Measurements from ENCODE around the gene MED29. TPM values are rescaled to one million over a fixed set of nuclear protein-coding genes. Genes with fewer than 3 reads are reported as not detected.

The MED29 gene
- total RNA-seq, 1 donor from 2014 or later, result 25.1 TPM

- no peak for DNase-seq (ENCODE audit: extremely low read depth, low read depth, low spot score)
These were observed 6.5 kb downstream of the MED29 start for GRCh38 chr19:39397360-39398296.

GRCh38 chr19:39398297-39398864, 7.2 kb downstream of the MED29 start:
- no peak for DNase-seq (ENCODE audit: extremely low read depth, low read depth, low spot score)

GRCh38 chr19:39399668-39400050, 8.5 kb downstream of the MED29 start:
- DNase-seq (ENCODE audit: extremely low read depth, low read depth, low spot score), result no peak

GRCh38 chr19:39400061-39400460, 8.9 kb downstream of the MED29 start:
- DNase-seq (ENCODE audit: extremely low read depth, low read depth, low spot score), result no peak

- DNase-seq (ENCODE audit: extremely low read depth, low read depth, low spot score), result no peak
These were observed 9.9 kb downstream of the MED29 start for GRCh38 chr19:39401070-39401548.

- no peak for DNase-seq (ENCODE audit: extremely low read depth, low read depth, low spot score)
These were observed 10.6 kb downstream of the MED29 start for GRCh38 chr19:39401549-39402345.

- no peak for DNase-seq (ENCODE audit: extremely low read depth, low read depth, low spot score)
These were observed 11.4 kb downstream of the MED29 start for GRCh38 chr19:39402346-39403300.

- no peak for DNase-seq (ENCODE audit: extremely low read depth, low read depth, low spot score)
These were observed 12.4 kb downstream of the MED29 start for GRCh38 chr19:39403331-39404312.

- DNase-seq (ENCODE audit: extremely low read depth, low read depth, low spot score), result no peak
These were observed 14.2 kb downstream of the MED29 start for GRCh38 chr19:39405261-39405957.

GRCh38 chr19:39405958-39406655, 14.9 kb downstream of the MED29 start:
- DNase-seq (ENCODE audit: extremely low read depth, low read depth, low spot score), result no peak

- no peak for DNase-seq (ENCODE audit: extremely low read depth, low read depth, low spot score)
These were observed 15.7 kb downstream of the MED29 start, which contains the start of gene ZFP36 for GRCh38 chr19:39406656-39407409. Gene ZFP36 (plus strand): TSS chr19:39406847. CDS start chr19:39406905, 58 bp downstream.

- DNase-seq (ENCODE audit: extremely low read depth, low read depth, low spot score), result no peak
These were observed 16.2 kb downstream of the MED29 start for GRCh38 chr19:39407410-39407659.

- DNase-seq (ENCODE audit: extremely low read depth, low read depth, low spot score), result no peak
These were observed 16.6 kb downstream of the MED29 start for GRCh38 chr19:39407660-39408391.

GRCh38 chr19:39408392-39409207, 17.4 kb downstream of the MED29 start:
- DNase-seq (ENCODE audit: extremely low read depth, low read depth, low spot score), result no peak

- no peak for DNase-seq (ENCODE audit: extremely low read depth, low read depth, low spot score)
These were observed 18.2 kb downstream of the MED29 start for GRCh38 chr19:39409208-39410016.
